A673 (cell line): Measurements from ENCODE around the gene MOB3C.

Source experiments
- EZH2 ChIP-seq: fragments of 200-600 bp; sonication (generic); IDR thresholded peaks from 2 replicates; pipeline ENCODE4 v1.6.1; 2017; ENCODE audit warnings: borderline replicate concordance, low read depth, mild to moderate bottlenecking, mixed read lengths, antibody characterized with exemption, low read length; ENCODE audit not compliant: poor library complexity, severe bottlenecking
- TF ChIP-seq, protein P1 (sequence below): fragments of 300-800, 200-600 bp; sonication (generic); conservative IDR thresholded peaks from 2 replicates; pipeline ENCODE4 v1.5.1; 2017; ENCODE audit warnings: low read depth, mild to moderate bottlenecking, antibody characterized with exemption, low read length, moderate library complexity, mixed read lengths

DNA sequence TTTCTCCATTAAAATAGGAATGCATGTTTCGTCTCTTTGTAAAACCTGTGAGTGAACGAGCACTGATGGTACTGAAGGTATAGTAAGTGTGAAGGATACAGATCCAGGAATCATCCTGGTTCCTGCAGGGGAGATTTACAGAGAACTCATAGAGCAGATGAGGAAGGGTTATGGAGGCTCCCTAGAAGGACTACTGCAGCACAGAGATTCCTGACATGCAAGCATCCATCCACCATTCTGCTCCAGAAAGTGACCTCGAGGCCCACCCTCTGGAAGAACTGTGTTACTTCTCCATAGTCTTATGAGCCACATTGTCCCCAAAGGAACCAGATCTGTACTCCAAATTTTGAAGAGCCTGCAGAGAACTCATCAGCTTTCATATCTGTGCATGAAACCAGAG lies 27.1 kb downstream of the MOB3C start:
- TF ChIP-seq, protein P1, sequence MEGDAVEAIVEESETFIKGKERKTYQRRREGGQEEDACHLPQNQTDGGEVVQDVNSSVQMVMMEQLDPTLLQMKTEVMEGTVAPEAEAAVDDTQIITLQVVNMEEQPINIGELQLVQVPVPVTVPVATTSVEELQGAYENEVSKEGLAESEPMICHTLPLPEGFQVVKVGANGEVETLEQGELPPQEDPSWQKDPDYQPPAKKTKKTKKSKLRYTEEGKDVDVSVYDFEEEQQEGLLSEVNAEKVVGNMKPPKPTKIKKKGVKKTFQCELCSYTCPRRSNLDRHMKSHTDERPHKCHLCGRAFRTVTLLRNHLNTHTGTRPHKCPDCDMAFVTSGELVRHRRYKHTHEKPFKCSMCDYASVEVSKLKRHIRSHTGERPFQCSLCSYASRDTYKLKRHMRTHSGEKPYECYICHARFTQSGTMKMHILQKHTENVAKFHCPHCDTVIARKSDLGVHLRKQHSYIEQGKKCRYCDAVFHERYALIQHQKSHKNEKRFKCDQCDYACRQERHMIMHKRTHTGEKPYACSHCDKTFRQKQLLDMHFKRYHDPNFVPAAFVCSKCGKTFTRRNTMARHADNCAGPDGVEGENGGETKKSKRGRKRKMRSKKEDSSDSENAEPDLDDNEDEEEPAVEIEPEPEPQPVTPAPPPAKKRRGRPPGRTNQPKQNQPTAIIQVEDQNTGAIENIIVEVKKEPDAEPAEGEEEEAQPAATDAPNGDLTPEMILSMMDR = no peak
- TF ChIP-seq EZH2 = no peak
